GM19240 (cell line): Measurements from ENCODE around the gene BANP.
"Not testable (repeated sequence)": the region's sequence is repeated elsewhere in the genome, so short reads cannot be mapped to it uniquely, and the experiment has no call there.

Experiments used
- DNase-seq: peaks from one replicate; pipeline ENCODE4 v3.0.0; 2011; ENCODE audit warnings: low spot score; ENCODE audit not compliant: insufficient read length

BANP gene

GRCh38 chr16:88100801-88101622 lies 149.8 kb downstream of the BANP start:
- not testable (repeated sequence) for DNase-seq

GRCh38 chr16:88101623-88102105 lies 150.4 kb downstream of the BANP start:
- not testable (repeated sequence) for DNase-seq

- DNase-seq, result no peak
These were observed 151.4 kb downstream of the BANP start for GRCh38 chr16:88102597-88102996.

- DNase-seq, result no peak
These were observed 151.8 kb downstream of the BANP start for GRCh38 chr16:88103011-88103410.

- DNase-seq, result no peak
These were observed 152.5 kb downstream of the BANP start for GRCh38 chr16:88103581-88104188.

- DNase-seq, result not testable (repeated sequence)
These were observed 153.1 kb downstream of the BANP start for GRCh38 chr16:88104363-88104762.

GRCh38 chr16:88105574-88106140 lies 154.4 kb downstream of the BANP start:
- DNase-seq, result not testable (repeated sequence)

GRCh38 chr16:88106566-88106965 lies 155.3 kb downstream of the BANP start:
- DNase-seq, result not testable (repeated sequence)

GRCh38 chr16:88108762-88109161 lies 157.5 kb downstream of the BANP start:
- no peak for DNase-seq

- DNase-seq, result not testable (repeated sequence)
These were observed 158.7 kb downstream of the BANP start for GRCh38 chr16:88109726-88110621.

GRCh38 chr16:88110875-88111494 lies 159.8 kb downstream of the BANP start:
- not testable (repeated sequence) for DNase-seq

GRCh38 chr16:88111976-88112375 lies 160.7 kb downstream of the BANP start:
- DNase-seq, result not testable (repeated sequence)

- no peak for DNase-seq
These were observed 162.4 kb downstream of the BANP start for GRCh38 chr16:88113545-88114045.

- not testable (repeated sequence) for DNase-seq
These were observed 163.5 kb downstream of the BANP start for GRCh38 chr16:88114541-88115228.

- no peak for DNase-seq
These were observed 164.9 kb downstream of the BANP start for GRCh38 chr16:88116121-88116520.

GRCh38 chr16:88117476-88117868 lies 166.2 kb downstream of the BANP start:
- DNase-seq, result no peak

- no peak for DNase-seq
These were observed 167.1 kb downstream of the BANP start for GRCh38 chr16:88118376-88118775.

- not testable (repeated sequence) for DNase-seq
These were observed 167.9 kb downstream of the BANP start for GRCh38 chr16:88118852-88119741.
